ENCODE measurements around the gene GPR156.

- TF ChIP-seq, protein P1, sequence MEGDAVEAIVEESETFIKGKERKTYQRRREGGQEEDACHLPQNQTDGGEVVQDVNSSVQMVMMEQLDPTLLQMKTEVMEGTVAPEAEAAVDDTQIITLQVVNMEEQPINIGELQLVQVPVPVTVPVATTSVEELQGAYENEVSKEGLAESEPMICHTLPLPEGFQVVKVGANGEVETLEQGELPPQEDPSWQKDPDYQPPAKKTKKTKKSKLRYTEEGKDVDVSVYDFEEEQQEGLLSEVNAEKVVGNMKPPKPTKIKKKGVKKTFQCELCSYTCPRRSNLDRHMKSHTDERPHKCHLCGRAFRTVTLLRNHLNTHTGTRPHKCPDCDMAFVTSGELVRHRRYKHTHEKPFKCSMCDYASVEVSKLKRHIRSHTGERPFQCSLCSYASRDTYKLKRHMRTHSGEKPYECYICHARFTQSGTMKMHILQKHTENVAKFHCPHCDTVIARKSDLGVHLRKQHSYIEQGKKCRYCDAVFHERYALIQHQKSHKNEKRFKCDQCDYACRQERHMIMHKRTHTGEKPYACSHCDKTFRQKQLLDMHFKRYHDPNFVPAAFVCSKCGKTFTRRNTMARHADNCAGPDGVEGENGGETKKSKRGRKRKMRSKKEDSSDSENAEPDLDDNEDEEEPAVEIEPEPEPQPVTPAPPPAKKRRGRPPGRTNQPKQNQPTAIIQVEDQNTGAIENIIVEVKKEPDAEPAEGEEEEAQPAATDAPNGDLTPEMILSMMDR (IDR thresholded peaks at IDR 0.05; ENCODE audit: low read length), result no peak
- TF ChIP-seq EZH2 (optimal IDR thresholded peaks at IDR 0.05; ENCODE audit: low read depth, low read length) (no peak), EZH2phosphoT487 (IDR thresholded peaks at IDR 0.05; ENCODE audit: low read length) (no peak)
Observed at GRCh38 chr3:120125992-120126391, 159.0 kb downstream of the GPR156 start.

Data from MM.1S (cell line).